Dendritic cell treated with granulocyte-macrophage colony-stimulating factor and Interleukin-4, amounts not matched to agents 40 ng/mL and 50 ng/mL, for 4 days (primary cell): Measurements from ENCODE around the gene CRIM1.

Experiments
- H3K27ac Mint-ChIP-seq: one replicate; pipeline ENCODE4 v1.8.0; 2022; ENCODE audit warnings: mild to moderate bottlenecking, mixed read lengths
- H3K27me3 Mint-ChIP-seq: one replicate; pipeline ENCODE4 v1.8.0; 2022; ENCODE audit warnings: mild to moderate bottlenecking, mixed read lengths
- H3K36me3 Mint-ChIP-seq: one replicate; pipeline ENCODE4 v1.8.0; 2022; ENCODE audit warnings: low read depth, mixed read lengths
- H3K4me1 Mint-ChIP-seq: one replicate; pipeline ENCODE4 v1.8.0; 2022; ENCODE audit warnings: low read depth, mixed read lengths
- H3K4me3 Mint-ChIP-seq: one replicate; pipeline ENCODE4 v1.8.0; 2022; ENCODE audit warnings: mild to moderate bottlenecking, moderate library complexity, mixed read lengths
- H3K9me3 Mint-ChIP-seq: one replicate; pipeline ENCODE4 v1.8.0; 2022; ENCODE audit warnings: mixed read lengths
- intact Hi-C: fragments of 100-400 bp; cut with micrococcal nuclease; formaldehyde crosslinking; loops from one replicate; pipeline ENCODE4 v1.15.0; 2022

CRIM1 gene

GRCh38 chr2:36566887-36567286, 211.3 kb downstream of the CRIM1 start:
- peaks cover 69% of the 10 kb centered on the region for H3K36me3 Mint-ChIP-seq
- H3K27ac Mint-ChIP-seq = no peak overlapping the region

DNA sequence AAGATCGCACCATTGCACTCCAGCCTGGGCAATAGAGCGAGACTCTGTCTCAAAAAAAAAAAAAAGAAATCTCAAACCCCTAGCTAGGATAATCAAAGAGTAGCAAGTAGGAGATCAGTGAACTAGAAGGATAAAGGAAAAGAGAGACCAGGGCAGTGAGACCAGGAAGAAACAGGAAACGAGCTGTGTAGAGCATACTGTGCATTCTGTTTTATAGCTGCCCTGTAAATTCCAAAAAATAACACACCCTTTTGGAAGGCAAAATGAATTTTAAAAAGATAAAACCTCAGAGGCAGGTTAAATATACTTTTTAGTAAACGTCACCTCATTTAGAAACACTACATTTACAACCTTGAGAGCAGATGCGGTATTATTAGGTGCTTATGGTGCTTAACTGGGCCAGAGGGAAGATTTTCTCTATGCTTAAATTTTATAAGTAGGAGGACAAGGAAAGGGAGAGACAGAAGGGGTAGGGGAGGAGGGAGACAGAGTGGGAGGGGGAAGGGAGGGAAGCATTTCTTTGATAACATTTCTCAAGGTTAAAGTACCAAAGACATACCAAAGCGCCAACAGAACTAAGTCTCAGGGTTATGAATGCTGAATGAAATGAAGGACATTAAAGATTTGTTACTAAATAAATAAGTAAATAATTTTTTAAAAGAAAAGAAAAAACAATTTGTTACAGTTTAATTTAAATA, 212.3 kb downstream of the CRIM1 start:
- Mint-ChIP-seq H3K4me3 (no peak overlapping the region), H3K4me1 (peaks cover 30% of the 10 kb centered on the region), H3K27me3 (no peaks in the 10 kb centered on the region), H3K9me3 (no peaks in the 10 kb centered on the region), H3K36me3 (peaks cover 79% of the 10 kb centered on the region), H3K27ac (no peak overlapping the region)
- intact Hi-C loops = no loop called here

More at GRCh38 chr2:36566887-36567286, 211.3 kb downstream of the CRIM1 start:
- Mint-ChIP-seq H3K27me3 (no peaks in the 10 kb centered on the region), H3K9me3 (no peaks in the 10 kb centered on the region), H3K4me1 (peaks cover 37% of the 10 kb centered on the region), H3K4me3 (no peak overlapping the region)
- intact Hi-C loops = no loop called here

DNA sequence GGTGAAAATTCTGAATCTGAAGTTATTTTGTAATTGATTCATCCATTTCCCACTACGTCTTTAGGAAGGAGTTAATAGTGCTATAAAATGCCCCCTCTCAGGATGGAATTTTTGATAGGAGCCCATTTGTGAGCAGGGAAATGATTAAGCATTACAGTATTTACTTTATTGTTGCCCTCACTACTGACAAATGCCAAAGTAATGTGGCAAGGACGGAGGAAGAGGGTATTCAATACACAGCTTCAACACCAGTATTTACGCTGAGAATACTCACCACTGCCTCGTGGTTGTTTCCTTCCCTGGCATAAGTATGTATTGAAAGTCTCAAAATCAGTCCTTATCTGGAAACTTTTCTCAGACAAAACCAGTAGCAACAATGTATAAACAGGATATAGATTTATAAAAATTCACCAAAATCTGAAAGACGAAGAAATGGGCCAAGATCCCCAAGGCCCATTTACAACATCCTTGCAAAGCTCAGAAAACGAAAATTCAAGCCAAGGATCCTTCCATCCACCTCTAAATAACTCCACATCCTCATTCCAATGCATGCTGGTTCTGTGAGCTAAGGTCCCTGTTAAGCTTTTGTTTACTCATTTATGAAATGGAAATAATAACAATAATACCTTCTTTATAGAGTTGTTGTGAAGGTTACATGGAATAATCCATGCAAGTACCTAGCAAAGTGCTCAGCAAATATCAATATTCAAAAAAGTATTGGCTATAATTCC, 213.1 kb downstream of the CRIM1 start:
- no peak overlapping the region for H3K4me3 Mint-ChIP-seq
- no peaks in the 10 kb centered on the region for H3K9me3 Mint-ChIP-seq
- H3K4me1 Mint-ChIP-seq = peaks cover 22% of the 10 kb centered on the region
- no peaks in the 10 kb centered on the region for H3K27me3 Mint-ChIP-seq
- H3K27ac Mint-ChIP-seq = no peak overlapping the region
- H3K36me3 Mint-ChIP-seq = peaks cover 80% of the 10 kb centered on the region
- intact Hi-C loops = no loop called here

- intact Hi-C loops = no loop called here
- no peaks in the 10 kb centered on the region for H3K27me3 Mint-ChIP-seq
- H3K36me3 Mint-ChIP-seq = peaks cover 80% of the 10 kb centered on the region
- peaks cover 15% of the 10 kb centered on the region for H3K4me1 Mint-ChIP-seq
- H3K9me3 Mint-ChIP-seq = no peaks in the 10 kb centered on the region
- H3K27ac Mint-ChIP-seq = no peak overlapping the region
- no peak overlapping the region for H3K4me3 Mint-ChIP-seq
These were observed 213.8 kb downstream of the CRIM1 start for GRCh38 chr2:36569267-36569856.

GRCh38 chr2:36570416-36570815, 214.8 kb downstream of the CRIM1 start:
- Mint-ChIP-seq H3K27ac (no peak overlapping the region), H3K4me3 (no peak overlapping the region), H3K36me3 (peaks cover 80% of the 10 kb centered on the region), H3K4me1 (peaks cover 5% of the 10 kb centered on the region), H3K9me3 (no peaks in the 10 kb centered on the region), H3K27me3 (no peaks in the 10 kb centered on the region)
- intact Hi-C loops = no loop called here

GRCh38 chr2:36572054-36572718, 216.6 kb downstream of the CRIM1 start:
- no peaks in the 10 kb centered on the region for H3K4me1 Mint-ChIP-seq
- H3K27ac Mint-ChIP-seq = peak overlapping the region; percentile 50
- no peaks in the 10 kb centered on the region for H3K27me3 Mint-ChIP-seq
- no peaks in the 10 kb centered on the region for H3K9me3 Mint-ChIP-seq
- intact Hi-C loops = no loop called here
- H3K4me3 Mint-ChIP-seq = no peak overlapping the region
- peaks cover 80% of the 10 kb centered on the region for H3K36me3 Mint-ChIP-seq

GRCh38 chr2:36572719-36573059, 217.1 kb downstream of the CRIM1 start:
- no peaks in the 10 kb centered on the region for H3K4me1 Mint-ChIP-seq
- H3K27me3 Mint-ChIP-seq = no peaks in the 10 kb centered on the region
- H3K27ac Mint-ChIP-seq = peak overlapping the region; percentile 50
- no peaks in the 10 kb centered on the region for H3K9me3 Mint-ChIP-seq
- peaks cover 80% of the 10 kb centered on the region for H3K36me3 Mint-ChIP-seq
- no peak overlapping the region for H3K4me3 Mint-ChIP-seq
- intact Hi-C loops = no loop called here

DNA sequence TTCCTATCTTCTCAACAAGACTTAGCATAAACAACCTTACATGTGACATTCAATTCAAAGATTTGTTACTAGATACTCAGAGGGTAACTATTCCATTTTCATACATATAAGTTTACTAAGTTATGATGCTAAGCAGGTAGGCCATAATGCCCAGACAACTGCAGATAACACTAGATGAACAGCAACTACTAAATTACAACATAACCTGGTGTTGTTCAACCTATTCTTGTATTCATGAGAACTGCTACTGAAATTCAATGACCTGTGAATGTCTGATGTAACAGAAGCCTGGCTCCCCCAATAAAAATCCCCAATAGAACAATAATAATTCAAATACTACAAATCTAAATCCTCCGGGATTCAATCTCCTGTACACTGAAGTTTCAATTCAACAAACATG, 217.6 kb downstream of the CRIM1 start:
- Mint-ChIP-seq H3K4me1 (peaks cover under 1% of the 10 kb centered on the region), H3K9me3 (no peaks in the 10 kb centered on the region), H3K27me3 (no peaks in the 10 kb centered on the region), H3K36me3 (peaks cover 82% of the 10 kb centered on the region), H3K4me3 (no peak overlapping the region), H3K27ac (no peak overlapping the region)
- intact Hi-C loops = no loop called here

GRCh38 chr2:36574560-36574959, 219.0 kb downstream of the CRIM1 start:
- Mint-ChIP-seq H3K4me1 (peaks cover 14% of the 10 kb centered on the region), H3K27ac (no peak overlapping the region), H3K9me3 (no peaks in the 10 kb centered on the region), H3K27me3 (no peaks in the 10 kb centered on the region), H3K36me3 (peaks cover 85% of the 10 kb centered on the region), H3K4me3 (no peak overlapping the region)
- intact Hi-C loops = no loop called here

GRCh38 chr2:36577884-36578283, 222.3 kb downstream of the CRIM1 start:
- Mint-ChIP-seq H3K27me3 (no peaks in the 10 kb centered on the region), H3K4me3 (no peak overlapping the region), H3K27ac (peak overlapping the region; percentile 10), H3K4me1 (peaks cover 16% of the 10 kb centered on the region), H3K9me3 (no peaks in the 10 kb centered on the region), H3K36me3 (peaks cover 99% of the 10 kb centered on the region)
- intact Hi-C loops = no loop called here

- H3K36me3 Mint-ChIP-seq = peaks cover 100% of the 10 kb centered on the region
- no peak overlapping the region for H3K4me3 Mint-ChIP-seq
- no peaks in the 10 kb centered on the region for H3K27me3 Mint-ChIP-seq
- peaks cover 16% of the 10 kb centered on the region for H3K4me1 Mint-ChIP-seq
- H3K27ac Mint-ChIP-seq = peak overlapping the region; percentile 10
- no peaks in the 10 kb centered on the region for H3K9me3 Mint-ChIP-seq
- intact Hi-C loops = no loop called here
These were observed 223.0 kb downstream of the CRIM1 start for GRCh38 chr2:36578343-36579296.

DNA sequence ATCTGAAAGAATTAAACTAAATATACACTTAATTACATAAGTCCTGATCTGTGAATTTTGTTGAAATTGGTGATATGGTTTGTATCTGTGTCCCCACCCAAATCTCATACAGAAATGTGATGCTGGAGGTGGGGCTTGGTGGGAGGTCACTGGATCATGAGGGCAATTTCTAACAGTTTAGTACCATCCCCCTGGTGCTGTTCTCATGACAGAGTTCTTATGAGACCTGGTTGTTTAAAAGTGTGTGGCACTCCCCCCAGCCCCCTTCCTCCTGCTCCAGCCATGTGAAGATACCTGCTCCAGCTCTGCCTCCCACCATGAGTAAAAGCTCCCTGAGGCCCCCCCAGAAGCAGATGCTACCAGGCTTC, 223.7 kb downstream of the CRIM1 start:
- Mint-ChIP-seq H3K27ac (no peak overlapping the region), H3K36me3 (peaks cover 100% of the 10 kb centered on the region), H3K27me3 (no peaks in the 10 kb centered on the region), H3K9me3 (no peaks in the 10 kb centered on the region), H3K4me1 (peaks cover 16% of the 10 kb centered on the region), H3K4me3 (no peak overlapping the region)
- intact Hi-C loops = no loop called here

GRCh38 chr2:36582538-36582937, 227.0 kb downstream of the CRIM1 start:
- intact Hi-C loops = no loop called here
- Mint-ChIP-seq H3K36me3 (peaks cover 98% of the 10 kb centered on the region), H3K4me3 (no peak overlapping the region), H3K27me3 (no peaks in the 10 kb centered on the region), H3K4me1 (peaks cover 28% of the 10 kb centered on the region), H3K27ac (no peak overlapping the region), H3K9me3 (no peaks in the 10 kb centered on the region)
